Activated T-cell treated with anti-CD3 and anti-CD28 coated beads, Interleukin-2, amount 50 U/mL, for 72 hours (primary cell): ENCODE results near the gene GPR31. TPM values are rescaled to one million over a fixed set of nuclear protein-coding genes. Genes with fewer than 3 reads are reported as not detected.
"Not testable (repeated sequence)": the region's sequence is repeated elsewhere in the genome, so short reads cannot be mapped to it uniquely, and the experiment has no call there.

ENCODE experiments used
- ATAC-seq, 2 donors: fragments of 150-1000 bp; cut with Tn5 transposase; replicated peaks in 1 of 2; 2 replicates each; pipeline ENCODE4 v1.10.0; 2021; ENCODE audit warnings: moderate library complexity in 2 of 2, mild to moderate bottlenecking in 1 of 2
- DNase-seq, 2 donors: peaks; one replicate each; pipeline ENCODE4 v3.0.0; 2021 to 2022; ENCODE audit warnings: mixed read lengths in 1 of 2
- H3K27ac Mint-ChIP-seq: one replicate; pipeline ENCODE4 v1.8.0; 2022; ENCODE audit warnings: mild to moderate bottlenecking, moderate library complexity, mixed read lengths
- H3K27me3 Mint-ChIP-seq: one replicate; pipeline ENCODE4 v1.8.0; 2022; ENCODE audit warnings: low read depth, mixed read lengths
- H3K36me3 Mint-ChIP-seq, 2 donors: one replicate each; pipeline ENCODE4 v1.8.0; 2022; ENCODE audit warnings: mixed read lengths in 2 of 2, mild to moderate bottlenecking in 1 of 2; ENCODE audit not compliant: insufficient read depth in 2 of 2
- H3K4me1 Mint-ChIP-seq: one replicate; pipeline ENCODE4 v1.8.0; 2022; ENCODE audit warnings: low read depth, mixed read lengths
- H3K4me3 Mint-ChIP-seq, 2 donors: one replicate each; pipeline ENCODE4 v1.8.0; 2022; ENCODE audit warnings: mild to moderate bottlenecking in 2 of 2, mixed read lengths in 2 of 2, moderate library complexity in 2 of 2
- H3K9me3 Mint-ChIP-seq, 2 donors: one replicate each; pipeline ENCODE4 v1.8.0; 2022; ENCODE audit warnings: mixed read lengths in 2 of 2
- total RNA-seq, 2 donors: library from RNA; stranded (reverse); gene quantifications; one replicate each; pipeline ENCODE4 v1.2.3, GENCODE V29; 2022

The GPR31 gene, protein sequence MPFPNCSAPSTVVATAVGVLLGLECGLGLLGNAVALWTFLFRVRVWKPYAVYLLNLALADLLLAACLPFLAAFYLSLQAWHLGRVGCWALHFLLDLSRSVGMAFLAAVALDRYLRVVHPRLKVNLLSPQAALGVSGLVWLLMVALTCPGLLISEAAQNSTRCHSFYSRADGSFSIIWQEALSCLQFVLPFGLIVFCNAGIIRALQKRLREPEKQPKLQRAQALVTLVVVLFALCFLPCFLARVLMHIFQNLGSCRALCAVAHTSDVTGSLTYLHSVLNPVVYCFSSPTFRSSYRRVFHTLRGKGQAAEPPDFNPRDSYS
- total RNA-seq = not detected

DNA sequence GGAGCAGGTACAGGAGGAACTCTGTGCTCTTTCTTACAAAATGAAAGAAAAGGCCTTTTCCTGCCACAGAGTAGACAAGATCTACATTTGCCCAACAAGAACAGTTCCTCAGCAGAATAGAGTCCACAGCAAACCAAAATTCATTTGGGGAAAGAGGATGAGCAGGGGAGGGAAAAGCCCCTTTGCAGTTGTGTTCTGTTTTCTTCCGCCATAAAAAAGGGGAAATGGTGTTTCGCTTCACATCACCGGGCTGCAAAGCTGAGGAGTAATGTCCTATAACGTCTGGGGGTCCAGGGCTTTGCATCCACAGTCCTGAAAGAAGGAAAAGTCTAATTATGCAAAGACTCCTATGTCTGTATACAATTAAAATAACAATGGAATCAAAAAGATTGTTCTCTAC, at the start of gene GPR31:
GPR31 (minus strand) TSS at position 118 of the 400 bp plus-strand sequence. CDS start 149 bp downstream, outside the sequence.
- Mint-ChIP-seq H3K27me3 (peaks cover 13% of the 10 kb centered on the region), H3K36me3 (no peaks in the 10 kb centered on the region), H3K9me3 (no peaks in the 10 kb centered on the region), H3K4me3 (no peak within 1 kb of the TSS), H3K27ac (no peak within 1 kb of the TSS), H3K4me1 (peaks cover 8% of the 10 kb centered on the region)
- ATAC-seq (no peak), DNase-seq (no peak)

DNA sequence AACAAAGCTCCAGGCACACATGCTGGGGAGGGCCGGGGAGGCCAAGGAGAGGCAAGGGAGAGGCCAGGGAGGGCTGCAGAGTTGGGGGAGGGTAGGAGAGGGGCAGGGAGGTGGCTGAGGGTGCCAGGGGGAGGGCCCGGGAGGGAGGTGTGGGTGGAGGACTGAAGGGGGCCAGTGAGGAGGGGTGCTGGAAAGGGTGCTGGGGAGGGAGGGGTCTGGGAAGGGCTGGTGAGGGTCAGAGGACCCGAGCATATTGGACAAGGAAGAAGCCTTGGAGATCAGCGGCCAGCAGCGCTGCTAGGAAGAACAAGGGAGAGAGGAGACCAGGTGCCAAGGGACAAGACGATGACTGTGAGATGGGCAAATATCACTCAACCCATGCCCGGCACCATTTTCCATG, 49.7 kb upstream of the GPR31 start:
- Mint-ChIP-seq H3K4me1 (peaks cover 6% of the 10 kb centered on the region), H3K36me3 (no peaks in the 10 kb centered on the region), H3K9me3 (no peaks in the 10 kb centered on the region), H3K27ac (no peak overlapping the region), H3K27me3 (peaks cover 26% of the 10 kb centered on the region), H3K4me3 (no peak overlapping the region)
- ATAC-seq (no peak), DNase-seq (no peak)

DNA sequence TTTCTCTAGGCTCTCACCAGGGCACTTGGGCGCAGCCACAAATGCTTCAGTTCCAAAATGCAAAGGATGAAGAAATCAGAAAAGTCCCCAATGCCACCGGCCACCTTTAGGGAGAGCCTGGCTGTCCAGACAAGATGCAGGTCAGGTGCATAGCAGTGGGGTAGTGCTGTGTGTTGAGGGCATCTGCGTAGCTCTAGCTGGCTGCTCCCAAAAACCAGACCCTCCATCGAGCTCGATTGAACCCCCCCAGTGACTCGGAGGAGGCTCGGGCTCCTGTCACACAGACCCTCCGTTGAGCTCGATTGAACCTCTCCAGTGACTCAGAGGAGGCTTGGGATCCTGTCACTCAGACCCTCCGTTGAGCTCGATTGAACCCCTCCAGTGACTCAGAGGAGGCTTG, 47.5 kb upstream of the GPR31 start:
- not testable (repeated sequence) for ATAC-seq, H3K27ac Mint-ChIP-seq, H3K9me3 Mint-ChIP-seq, H3K36me3 Mint-ChIP-seq, H3K4me3 Mint-ChIP-seq, H3K4me1 Mint-ChIP-seq, DNase-seq
- peaks cover 42% of the 10 kb centered on the region for H3K27me3 Mint-ChIP-seq

DNA sequence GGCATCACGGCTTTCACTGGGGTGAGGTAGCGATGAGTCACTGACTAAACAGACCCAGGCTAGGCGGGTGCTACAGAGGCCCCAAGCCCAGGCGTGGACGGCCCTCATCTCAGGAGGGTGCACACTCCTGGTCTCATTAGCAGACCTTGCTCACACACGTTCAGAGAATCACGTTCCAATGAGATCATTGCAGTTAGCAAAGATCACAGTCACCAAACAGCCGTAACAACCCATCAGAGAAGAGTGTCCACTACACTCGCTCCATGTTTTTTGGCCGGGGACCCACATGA, 46.2 kb upstream of the GPR31 start:
- not testable (repeated sequence) for H3K4me3 Mint-ChIP-seq, DNase-seq, H3K27ac Mint-ChIP-seq, H3K9me3 Mint-ChIP-seq, H3K36me3 Mint-ChIP-seq, H3K4me1 Mint-ChIP-seq
- H3K27me3 Mint-ChIP-seq = peaks cover 36% of the 10 kb centered on the region
- peak in 1 of 2 donors; percentile 25 for ATAC-seq

DNA sequence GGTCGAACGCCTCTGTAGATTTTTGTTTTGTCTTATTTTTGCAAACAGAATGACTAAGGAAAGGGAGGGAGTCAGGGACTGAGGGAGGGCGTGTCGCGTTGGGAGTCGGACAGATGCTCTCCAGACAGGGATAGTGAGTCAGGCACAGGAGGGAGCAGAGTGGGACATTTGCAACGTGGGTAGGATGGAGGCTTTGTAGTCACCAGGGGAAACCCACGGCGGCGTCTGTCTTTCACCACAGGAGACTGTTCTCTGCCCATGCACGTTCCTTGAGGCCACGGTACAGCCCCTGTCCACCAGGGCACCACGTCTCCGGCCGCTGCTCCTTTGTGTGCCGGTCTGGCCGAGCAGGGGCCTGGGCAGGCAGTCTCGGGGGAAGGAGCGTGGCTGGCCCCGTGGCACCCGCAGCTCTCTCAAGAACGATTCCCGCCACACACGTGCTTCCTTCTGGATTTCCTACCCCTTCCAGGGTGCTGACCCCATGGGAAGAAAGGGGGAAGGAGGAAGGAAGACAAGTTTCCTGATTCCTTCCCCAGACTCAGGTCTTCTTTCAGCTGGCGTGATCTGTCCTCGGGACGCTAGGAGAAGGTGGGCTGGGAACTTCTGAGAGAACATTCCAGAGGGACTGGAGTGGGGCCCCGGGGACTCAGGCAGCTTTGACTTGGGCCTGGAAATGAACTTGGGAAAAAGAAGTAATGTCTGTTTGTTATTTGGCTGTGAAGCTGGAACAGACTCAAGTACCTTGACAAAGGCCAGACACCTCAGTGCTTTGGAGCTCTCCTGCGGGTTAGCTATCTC, 45.7 kb upstream of the GPR31 start:
- H3K9me3 Mint-ChIP-seq, H3K4me3 Mint-ChIP-seq, H3K27ac Mint-ChIP-seq, ATAC-seq, H3K36me3 Mint-ChIP-seq, DNase-seq, H3K4me1 Mint-ChIP-seq: not testable (repeated sequence)
- peaks cover 41% of the 10 kb centered on the region for H3K27me3 Mint-ChIP-seq

DNA sequence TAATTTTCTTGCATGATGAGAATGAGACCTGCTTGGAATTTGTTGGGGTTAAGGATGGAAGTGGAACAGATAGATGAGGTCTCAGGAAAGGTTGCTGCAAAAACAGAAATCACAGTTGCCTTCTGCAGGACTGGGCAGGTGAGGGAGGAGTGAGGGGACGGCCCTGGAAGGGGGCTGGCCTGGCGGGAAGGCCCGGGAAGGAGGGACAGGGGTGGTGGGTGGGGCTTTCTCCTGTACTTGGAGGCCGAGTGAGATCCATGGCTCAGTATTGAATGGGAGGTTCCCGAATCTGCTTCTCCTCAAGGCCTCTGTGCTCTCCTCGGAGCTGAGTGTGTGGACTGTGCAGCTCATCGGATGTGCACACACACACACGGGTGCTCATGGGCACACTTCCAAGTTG, 44.8 kb upstream of the GPR31 start:
- not testable (repeated sequence) for DNase-seq, H3K4me3 Mint-ChIP-seq, H3K36me3 Mint-ChIP-seq, H3K27ac Mint-ChIP-seq, ATAC-seq, H3K9me3 Mint-ChIP-seq, H3K4me1 Mint-ChIP-seq
- H3K27me3 Mint-ChIP-seq = peaks cover 49% of the 10 kb centered on the region

DNA sequence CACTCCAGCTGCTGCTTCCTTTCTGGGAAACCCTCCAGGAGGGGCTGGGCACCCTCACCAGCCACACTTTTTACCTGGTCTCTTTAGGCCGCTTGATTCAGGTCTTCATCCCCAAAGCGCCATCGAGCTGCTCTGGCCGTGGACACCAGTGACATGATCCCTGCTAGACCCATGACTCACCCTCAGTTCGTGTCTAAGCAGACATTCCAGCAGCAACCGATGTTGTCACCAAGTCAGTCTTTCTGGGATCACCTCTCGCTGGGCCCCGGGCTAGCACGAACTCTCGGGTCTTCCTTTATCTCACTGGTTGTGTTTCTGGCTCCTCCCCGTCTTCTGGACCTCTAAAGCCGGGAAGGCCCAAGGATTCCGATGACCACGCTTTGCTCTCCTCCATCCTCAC, 43.0 kb upstream of the GPR31 start:
- H3K4me1 Mint-ChIP-seq = no peaks in the 10 kb centered on the region
- no peak for DNase-seq
- ATAC-seq = no peak

DNA sequence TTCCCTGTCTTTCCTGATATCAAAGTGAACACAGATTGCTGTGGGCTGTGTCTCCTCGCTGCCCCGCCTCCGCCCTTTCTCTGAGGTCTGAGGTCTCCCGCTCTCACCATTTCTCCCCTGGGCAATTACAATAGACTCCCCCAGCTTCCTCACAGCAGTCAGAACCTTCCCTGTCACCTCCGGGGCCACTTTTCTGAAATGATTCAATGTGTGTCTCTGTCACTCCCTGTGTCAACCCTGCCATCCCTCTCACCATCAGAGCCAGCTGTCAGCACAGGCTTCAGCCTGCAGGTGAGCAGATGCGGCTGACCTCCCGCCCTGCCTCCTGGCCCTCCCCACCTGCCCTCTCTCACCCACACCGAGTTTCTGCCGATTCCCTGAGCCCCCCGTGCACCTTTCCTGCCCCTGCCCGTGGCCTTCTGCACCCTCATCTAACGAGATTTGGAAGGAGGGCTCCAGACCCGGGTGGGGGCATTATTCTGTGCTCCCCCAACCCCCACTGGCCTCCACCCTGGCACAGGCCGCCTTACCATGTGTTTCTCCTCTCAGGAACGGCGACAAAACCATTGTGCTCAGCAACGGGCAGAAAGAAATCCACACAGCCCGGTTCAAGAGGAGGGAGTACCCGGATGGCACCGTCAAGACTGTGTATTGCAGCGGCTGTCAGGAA, 38.3 kb upstream of the GPR31 start:
- H3K36me3 Mint-ChIP-seq, H3K4me1 Mint-ChIP-seq, H3K4me3 Mint-ChIP-seq, H3K27ac Mint-ChIP-seq, H3K9me3 Mint-ChIP-seq: not testable (repeated sequence)
- DNase-seq (peak in 1 of 2 donors; percentile 24), ATAC-seq (peak; percentile 27 to 91)
- peaks cover 38% of the 10 kb centered on the region for H3K27me3 Mint-ChIP-seq

More for the DNA sequence above, 43.0 kb upstream of the GPR31 start:
- Mint-ChIP-seq H3K4me3 (no peak overlapping the region), H3K9me3 (no peaks in the 10 kb centered on the region), H3K36me3 (no peaks in the 10 kb centered on the region), H3K27me3 (peaks cover 44% of the 10 kb centered on the region), H3K27ac (no peak overlapping the region)

DNA sequence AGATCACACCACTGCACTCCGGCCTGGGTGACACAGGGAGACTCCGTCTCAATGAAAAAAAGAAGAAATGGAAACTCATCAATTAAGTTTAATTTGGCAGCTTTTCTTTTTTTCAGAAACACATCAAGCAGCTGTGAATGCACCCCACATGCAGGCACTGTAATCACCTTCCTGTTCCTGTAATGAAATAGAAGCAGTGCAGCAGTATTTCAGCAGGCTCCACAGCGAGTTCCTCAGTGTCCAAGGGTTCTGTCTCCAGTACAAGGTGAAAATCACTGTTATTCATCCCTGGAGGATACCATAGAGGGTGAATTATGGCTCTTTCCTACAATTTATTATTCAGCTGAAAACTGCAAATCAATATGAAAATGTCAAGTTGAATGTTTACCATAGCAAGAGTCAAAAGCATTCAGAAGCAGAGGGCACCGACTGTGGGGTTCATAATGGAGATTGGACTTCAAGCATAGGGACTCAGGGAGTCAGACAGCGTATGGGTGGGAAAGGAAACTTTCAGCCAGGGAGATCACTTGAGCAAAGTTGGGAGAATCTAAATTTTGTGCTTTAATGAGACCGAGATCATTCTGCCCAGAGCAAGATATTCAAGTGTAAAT, 35.8 kb upstream of the GPR31 start:
- H3K4me1 Mint-ChIP-seq, H3K4me3 Mint-ChIP-seq, DNase-seq, H3K27ac Mint-ChIP-seq, ATAC-seq, H3K36me3 Mint-ChIP-seq, H3K9me3 Mint-ChIP-seq: not testable (repeated sequence)
- H3K27me3 Mint-ChIP-seq = peaks cover 28% of the 10 kb centered on the region

DNA sequence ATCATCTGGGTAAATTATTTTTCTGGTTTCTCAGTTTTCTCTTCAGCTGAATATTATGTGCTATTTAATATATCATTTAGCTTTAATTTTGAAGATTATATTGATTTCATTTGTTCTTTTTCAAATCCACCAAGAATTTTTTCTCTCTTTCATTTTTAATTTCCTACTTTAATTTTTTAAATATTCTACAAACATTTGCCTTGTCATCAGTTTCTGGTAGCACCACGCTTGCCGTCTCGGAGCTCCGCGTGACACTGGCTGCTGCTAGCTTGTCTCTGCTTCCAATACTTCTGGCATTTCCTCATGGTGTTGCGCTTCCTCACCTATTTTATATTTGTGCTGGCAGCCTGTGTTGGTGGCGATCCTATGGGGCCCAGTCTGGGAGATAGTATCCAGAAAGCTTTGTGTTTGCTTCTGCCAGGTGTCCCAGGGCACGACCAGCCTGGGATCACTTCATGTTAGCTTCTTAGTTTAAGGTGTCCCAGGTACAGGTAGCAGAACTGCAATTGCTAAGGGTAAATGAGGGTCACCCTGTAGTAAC, 33.3 kb upstream of the GPR31 start:
- not testable (repeated sequence) for H3K36me3 Mint-ChIP-seq, H3K9me3 Mint-ChIP-seq, H3K27ac Mint-ChIP-seq, DNase-seq, H3K27me3 Mint-ChIP-seq, ATAC-seq, H3K4me1 Mint-ChIP-seq, H3K4me3 Mint-ChIP-seq

DNA sequence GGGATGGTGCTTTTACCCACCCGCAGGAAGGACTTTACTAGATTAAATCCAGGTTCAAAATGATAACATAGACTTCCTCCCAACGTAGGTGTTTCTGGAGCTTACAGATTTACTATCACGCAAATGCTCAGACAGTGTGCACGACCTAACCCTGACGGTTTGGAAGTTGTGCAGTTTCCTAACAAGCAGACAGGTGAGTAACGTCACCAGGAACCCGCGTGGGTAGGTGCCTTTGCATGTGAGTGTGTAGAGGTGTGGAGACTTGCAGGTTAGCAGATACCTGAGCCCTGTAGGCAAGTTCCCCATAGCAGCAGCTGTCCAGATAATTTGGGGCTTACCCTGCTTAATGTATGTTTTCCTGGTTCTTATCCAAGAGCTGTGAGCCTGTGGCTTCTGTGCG, 29.5 kb upstream of the GPR31 start:
- not testable (repeated sequence) for H3K36me3 Mint-ChIP-seq, H3K27ac Mint-ChIP-seq, H3K9me3 Mint-ChIP-seq, H3K27me3 Mint-ChIP-seq, ATAC-seq, H3K4me1 Mint-ChIP-seq, DNase-seq, H3K4me3 Mint-ChIP-seq

DNA sequence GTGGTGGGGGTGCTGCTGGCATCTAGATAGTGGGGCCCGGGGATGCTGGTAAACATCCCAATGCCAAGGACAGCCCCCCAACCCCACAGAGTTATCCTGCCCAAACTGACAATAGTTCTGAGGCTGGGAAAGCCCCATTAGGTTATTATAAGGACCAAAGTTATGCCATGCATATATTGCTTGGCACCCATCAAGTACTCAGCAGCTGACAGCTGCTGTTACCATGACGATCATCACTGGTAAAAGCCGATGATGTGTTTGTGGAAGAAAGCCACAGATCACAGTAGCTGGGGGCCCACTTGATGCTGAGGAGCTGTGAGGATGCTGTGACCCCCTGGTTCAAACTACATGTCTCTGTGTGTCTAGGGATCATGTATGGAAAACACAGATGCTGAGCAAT, 27.3 kb upstream of the GPR31 start:
- ATAC-seq, H3K4me1 Mint-ChIP-seq, H3K4me3 Mint-ChIP-seq, H3K27me3 Mint-ChIP-seq, DNase-seq, H3K27ac Mint-ChIP-seq, H3K36me3 Mint-ChIP-seq, H3K9me3 Mint-ChIP-seq: not testable (repeated sequence)

DNA sequence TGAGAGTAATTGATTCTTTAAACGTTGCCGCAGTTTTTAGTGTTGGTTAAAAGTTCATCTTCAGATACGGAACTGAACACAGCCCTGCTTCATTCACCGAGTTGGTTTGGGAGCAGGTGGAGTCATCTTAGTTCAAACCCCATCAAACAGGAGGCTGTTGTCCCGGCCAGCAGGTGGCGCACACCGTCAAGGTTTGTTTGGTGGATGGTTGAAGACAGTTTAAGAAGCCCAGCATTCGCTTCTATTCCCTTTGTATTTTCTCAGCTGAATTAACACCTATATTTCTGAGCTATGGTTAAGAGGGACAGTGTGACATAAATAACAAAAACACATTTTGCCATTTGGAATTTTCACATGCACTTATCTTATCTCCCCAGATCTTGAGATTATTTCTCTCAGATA, 25.1 kb upstream of the GPR31 start:
- H3K27ac Mint-ChIP-seq, H3K4me1 Mint-ChIP-seq, DNase-seq, H3K36me3 Mint-ChIP-seq, H3K4me3 Mint-ChIP-seq, H3K27me3 Mint-ChIP-seq, H3K9me3 Mint-ChIP-seq: not testable (repeated sequence)
- peak; percentile 77 to 82 for ATAC-seq
